Smooth muscle cell (in vitro differentiated cells): ENCODE data around the gene IFNL4. TPM values are rescaled to one million over a fixed set of nuclear protein-coding genes. Genes with fewer than 3 reads are reported as not detected.
"Not testable (repeated sequence)": the region's sequence is repeated elsewhere in the genome, so short reads cannot be mapped to it uniquely, and the experiment has no call there.

ENCODE experiments used
- DNase-seq: peaks from one replicate; lab custom pipeline; 2025; ENCODE audit not compliant: unreplicated experiment; lab: John Stamatoyannopoulos, UW
- H2AFZ ChIP-seq: fragments of 200-600 bp; sonication (generic); 2 replicates; pipeline ENCODE4 v1.6.0; 2016; ENCODE audit warnings: antibody characterized with exemption, low read depth, mild to moderate bottlenecking
- H3F3A ChIP-seq: fragments of 200-600 bp; sonication (generic); 2 replicates; pipeline ENCODE4 v1.6.0; 2017; ENCODE audit warnings: antibody characterized with exemption, low read depth
- H3K27ac ChIP-seq: fragments of 200-600 bp; sonication (generic); 2 replicates; pipeline ENCODE4 v1.5.1; 2016; ENCODE audit warnings: low read depth, mild to moderate bottlenecking
- H3K27me3 ChIP-seq: fragments of 200-600 bp; sonication (generic); 2 replicates; pipeline ENCODE4 v1.6.1; 2016; ENCODE audit warnings: low read depth, mild to moderate bottlenecking
- H3K36me3 ChIP-seq: fragments of 200-600 bp; sonication (generic); 2 replicates; pipeline ENCODE4 v1.5.1; 2016; ENCODE audit warnings: low read depth
- H3K4me1 ChIP-seq: fragments of 200-600 bp; sonication (generic); 2 replicates; pipeline ENCODE4 v1.5.1; 2016; ENCODE audit warnings: low read depth
- H3K4me2 ChIP-seq: fragments of 200-600 bp; sonication (generic); 2 replicates; pipeline ENCODE4 v1.6.0; 2016; ENCODE audit warnings: mild to moderate bottlenecking
- H3K4me3 ChIP-seq: fragments of 200-600 bp; sonication (generic); 2 replicates; pipeline ENCODE4 v1.5.1; 2016; ENCODE audit warnings: mild to moderate bottlenecking
- H3K79me2 ChIP-seq: fragments of 200-600 bp; sonication (generic); 2 replicates; pipeline ENCODE4 v1.6.0; 2016; ENCODE audit warnings: low read depth, mild to moderate bottlenecking
- H3K9ac ChIP-seq: fragments of 200-600 bp; sonication (generic); 2 replicates; pipeline ENCODE4 v1.6.0; 2016; ENCODE audit warnings: low read depth
- H3K9me3 ChIP-seq: fragments of 200-600 bp; sonication (generic); replicated peaks from 2 replicates; pipeline ENCODE4 v1.5.1; 2016; ENCODE audit warnings: low read depth
- H4K20me1 ChIP-seq: fragments of 200-600 bp; sonication (generic); 2 replicates; pipeline ENCODE4 v1.6.0; 2016; ENCODE audit warnings: low read depth
- CTCF ChIP-seq: fragments of 200-600 bp; sonication (generic); IDR thresholded peaks from 2 replicates; pipeline ENCODE4 v1.5.1; 2017; ENCODE audit warnings: borderline replicate concordance, mild to moderate bottlenecking, antibody characterized with exemption; ENCODE audit not compliant: insufficient read depth, poor library complexity, severe bottlenecking
- whole genome bisulfite sequencing: methylation state at CpG from one replicate; pipeline ENCODE4 v1.1.7; 2016; ENCODE audit warnings: low lambda C conversion rate; 5-methylcytosine and 5-hydroxymethylcytosine counted together
- polyA plus RNA-seq: library from polyadenylated mRNA; unstranded; fragments of >200 nt; fragmentation: Nextera tagmentation; extraction: Ambion mirVana; gene quantifications from 2 replicates; pipeline ENCODE4 v1.2.1, GENCODE V29; 2016
- total RNA-seq: library from RNA; depleted of rRNA; stranded (reverse); fragments of >200 nt; gene quantifications from 2 replicates; pipeline ENCODE4 v1.2.3, GENCODE V29; 2014

IFNL4 gene
- total and polyA plus RNA-seq, 2 experiments from 2014 or later, result 0.15 TPM; not detected in 1

- Histone ChIP-seq H3K9ac (no peak overlapping the region), H3K4me2 (no peak overlapping the region), H3F3A (no peaks in the 10 kb centered on the region), H3K27ac (no peak overlapping the region), H2AFZ (no peak overlapping the region), H3K36me3 (no peaks in the 10 kb centered on the region), H3K4me1 (no peaks in the 10 kb centered on the region), H3K9me3 (no peaks in the 10 kb centered on the region), H3K27me3 (peaks cover 22% of the 10 kb centered on the region), H4K20me1 (no peaks in the 10 kb centered on the region), H3K4me3 (no peak overlapping the region), H3K79me2 (no peaks in the 10 kb centered on the region)
- TF ChIP-seq CTCF, result no peak
- DNase-seq, result no peak
- 79% methylated on average over 2 of the region's 2 CpGs for WGBS
Observed at GRCh38 chr19:39230096-39230764, 18.4 kb downstream of the IFNL4 start.

GRCh38 chr19:39224910-39225309 is 23.7 kb downstream of the IFNL4 start:
- Histone ChIP-seq H3K27ac (no peak overlapping the region), H3K79me2 (no peaks in the 10 kb centered on the region), H3K9ac (no peak overlapping the region), H3K36me3 (no peaks in the 10 kb centered on the region), H3K27me3 (peaks cover 6% of the 10 kb centered on the region), H2AFZ (no peak overlapping the region), H4K20me1 (no peaks in the 10 kb centered on the region), H3K4me1 (no peaks in the 10 kb centered on the region), H3K9me3 (no peaks in the 10 kb centered on the region), H3K4me3 (no peak overlapping the region), H3K4me2 (no peak overlapping the region), H3F3A (no peaks in the 10 kb centered on the region)
- no peak for DNase-seq
- no peak for TF ChIP-seq CTCF
- 33% methylated on average over 3 of the region's 3 CpGs for WGBS

- no peaks in the 10 kb centered on the region for H3K4me1 ChIP-seq
- no peak overlapping the region for H3K4me2 ChIP-seq
- TF ChIP-seq CTCF, result no peak
- no peaks in the 10 kb centered on the region for H3K27me3 ChIP-seq
- no peaks in the 10 kb centered on the region for H3F3A ChIP-seq
- H3K4me3 ChIP-seq, result no peak overlapping the region
- H4K20me1 ChIP-seq, result no peaks in the 10 kb centered on the region
- WGBS, result 31% methylated on average over 4 of the region's 4 CpGs
- DNase-seq, result no peak
- no peak overlapping the region for H3K27ac ChIP-seq
- H3K79me2 ChIP-seq, result no peaks in the 10 kb centered on the region
- no peak overlapping the region for H2AFZ ChIP-seq
- no peaks in the 10 kb centered on the region for H3K36me3 ChIP-seq
- no peaks in the 10 kb centered on the region for H3K9me3 ChIP-seq
- no peak overlapping the region for H3K9ac ChIP-seq
Observed at GRCh38 chr19:39223703-39224279, 24.9 kb downstream of the IFNL4 start.

GRCh38 chr19:39219108-39219507 is 29.5 kb downstream of the IFNL4 start:
- not testable (repeated sequence) for DNase-seq, H3K4me1 ChIP-seq, H3K27ac ChIP-seq, H3K79me2 ChIP-seq, H3K9me3 ChIP-seq, H3K4me2 ChIP-seq, H4K20me1 ChIP-seq, H3K9ac ChIP-seq, H3K27me3 ChIP-seq, H2AFZ ChIP-seq, H3K36me3 ChIP-seq, H3F3A ChIP-seq, H3K4me3 ChIP-seq
- WGBS, result 77% methylated on average over 10 of the region's 10 CpGs
